Hematopoietic multipotent progenitor cell treated with erythropoietin and hydrocortisone succinate and interleukin-3 and kit ligand, for 6 days (in vitro differentiated cells): ENCODE results near the gene ITGA5.

Source experiments
- DNase-seq: peaks from one replicate; pipeline ENCODE4 v3.0.0-alpha.2; 2015

The ITGA5 gene

GRCh38 chr12:54430471-54431069 lies 11.5 kb upstream of the ITGA5 start:
- DNase-seq, result no peak

- no peak for DNase-seq
These were observed 10.0 kb upstream of the ITGA5 start for GRCh38 chr12:54429014-54429471.

DNA sequence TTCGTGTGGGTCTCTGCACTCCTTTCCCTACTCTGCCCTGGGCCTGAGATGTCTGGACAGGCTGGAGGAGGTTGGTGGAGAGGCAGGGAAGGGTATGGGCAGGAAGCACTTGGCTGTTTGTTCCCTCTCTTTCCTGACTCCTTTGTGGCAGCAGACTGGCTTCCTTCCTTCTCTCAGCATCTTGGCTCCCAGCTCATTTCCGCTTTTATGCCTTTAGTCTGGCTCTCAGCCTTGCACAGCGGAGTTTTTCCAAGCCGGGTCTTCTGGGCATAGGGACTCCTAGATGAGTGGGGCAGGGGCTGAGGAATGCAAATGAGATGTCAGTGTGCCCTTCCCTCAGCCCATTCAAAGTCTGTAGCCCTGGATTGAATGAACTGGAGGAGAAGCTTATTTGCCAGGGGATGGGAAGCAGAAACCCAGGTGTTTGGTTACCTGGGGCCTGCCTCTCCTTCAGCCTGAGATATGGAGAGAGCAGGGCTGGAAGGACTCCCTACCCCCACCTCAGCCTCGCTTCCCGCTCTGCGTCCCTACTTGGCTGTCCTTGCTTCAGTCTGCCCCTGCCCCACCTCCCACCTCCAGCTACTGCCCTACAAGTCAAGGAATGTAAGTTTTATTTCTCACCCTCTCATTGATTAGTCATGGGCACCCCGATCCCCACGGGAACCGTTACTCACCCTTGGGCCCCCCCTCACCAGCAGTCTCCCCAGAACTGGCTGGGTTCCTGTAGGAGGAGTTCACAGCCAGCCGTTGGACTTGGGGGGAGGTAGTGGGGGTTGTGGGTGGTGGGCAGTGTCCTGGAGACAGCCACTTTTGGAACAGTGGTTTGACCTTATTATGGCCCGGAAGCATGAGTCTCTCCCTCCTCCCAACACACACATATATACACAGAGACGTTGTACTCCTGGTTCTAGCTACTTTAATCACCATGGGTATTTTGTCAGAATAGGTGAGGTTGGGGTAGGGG lies 9.3 kb upstream of the ITGA5 start:
- DNase-seq, result no peak

DNA sequence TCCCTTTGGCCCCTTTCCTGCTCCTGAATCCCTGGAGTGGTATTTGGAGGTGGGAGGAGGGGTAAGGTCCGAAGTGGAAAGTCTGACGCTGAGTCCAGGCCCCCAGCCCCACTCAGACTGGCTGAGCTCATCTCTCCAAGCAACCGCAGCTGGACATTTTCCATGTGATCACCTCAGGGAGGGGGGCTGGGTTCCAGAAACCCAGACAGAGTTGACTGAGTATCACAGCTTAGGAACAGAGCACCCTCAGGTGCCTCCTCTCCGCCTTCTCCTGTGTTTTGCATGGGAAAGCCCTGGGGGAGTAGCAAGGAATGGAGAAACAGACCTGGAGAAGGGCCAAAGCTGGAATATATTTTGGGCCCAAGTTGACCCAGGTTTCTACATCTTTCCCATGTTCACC lies 8.0 kb upstream of the ITGA5 start:
- DNase-seq, result no peak

- no peak for DNase-seq
These were observed 7.6 kb upstream of the ITGA5 start for GRCh38 chr12:54426690-54427089.

DNA sequence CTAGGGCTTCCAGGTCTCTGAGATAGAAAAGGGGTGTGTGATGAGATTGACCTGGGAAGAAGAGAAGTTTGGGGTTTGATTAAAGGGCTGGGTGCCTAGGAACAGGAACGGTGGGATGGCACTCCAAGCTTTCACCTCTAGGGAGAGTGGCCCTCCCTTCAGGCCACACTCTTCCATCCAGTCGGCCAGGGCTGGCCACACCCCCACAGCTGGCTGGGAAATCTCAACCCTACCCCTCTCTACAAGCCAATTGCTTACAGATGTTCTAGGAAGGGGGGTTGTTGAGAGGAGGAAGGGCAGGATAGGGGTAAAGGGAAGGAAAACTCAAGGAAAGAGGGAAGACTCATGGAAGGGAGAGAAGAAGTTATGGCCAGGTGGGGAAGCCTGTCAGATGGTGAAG lies 6.6 kb upstream of the ITGA5 start:
- DNase-seq, result no peak

DNA sequence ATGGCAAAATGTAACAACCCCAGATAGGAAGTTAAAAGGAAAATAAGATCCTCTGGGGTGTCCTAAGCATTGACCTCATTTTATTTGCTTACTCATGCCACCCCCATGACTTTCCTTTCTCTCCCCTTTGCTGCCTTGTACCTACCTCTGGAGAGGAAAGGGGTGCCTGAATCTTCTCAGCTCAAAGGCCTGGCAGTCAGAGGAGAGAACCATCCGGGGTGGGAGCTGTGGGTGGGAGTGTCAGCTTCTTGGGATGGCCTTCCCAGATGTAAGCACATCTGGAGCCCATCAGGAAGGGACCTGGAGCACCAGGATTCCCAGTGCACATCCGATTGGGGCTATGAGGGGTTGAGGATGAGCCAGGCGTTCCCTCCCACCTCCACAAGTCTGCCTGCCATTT lies 5.2 kb upstream of the ITGA5 start:
- no peak for DNase-seq

GRCh38 chr12:54423816-54424150 lies 4.7 kb upstream of the ITGA5 start:
- no peak for DNase-seq

DNA sequence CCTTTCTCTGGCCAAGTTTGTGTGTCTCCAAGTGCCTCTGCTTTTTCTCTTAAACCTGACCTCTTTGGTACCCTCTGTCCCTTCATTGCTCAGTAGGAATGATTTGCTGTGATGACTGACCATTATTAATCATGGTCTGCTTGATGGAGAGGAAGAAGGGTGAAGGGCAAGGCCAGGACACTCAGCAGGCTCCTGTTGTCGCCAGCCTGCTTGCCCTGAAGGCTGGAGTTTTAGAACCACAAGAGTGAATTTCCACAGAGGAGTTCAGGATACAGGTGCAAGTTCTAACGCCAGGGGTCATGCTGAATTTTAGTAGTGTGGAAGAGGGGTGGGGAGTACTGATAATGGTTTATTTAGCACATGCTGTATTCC lies 2.8 kb upstream of the ITGA5 start:
- no peak for DNase-seq

- DNase-seq, result no peak
These were observed 2.3 kb upstream of the ITGA5 start for GRCh38 chr12:54421175-54421878.

GRCh38 chr12:54420766-54421144 lies 1.7 kb upstream of the ITGA5 start:
- DNase-seq, result no peak

GRCh38 chr12:54418441-54419087 lies 502 bp downstream of the ITGA5 start:
- peak; percentile 11 for DNase-seq

DNA sequence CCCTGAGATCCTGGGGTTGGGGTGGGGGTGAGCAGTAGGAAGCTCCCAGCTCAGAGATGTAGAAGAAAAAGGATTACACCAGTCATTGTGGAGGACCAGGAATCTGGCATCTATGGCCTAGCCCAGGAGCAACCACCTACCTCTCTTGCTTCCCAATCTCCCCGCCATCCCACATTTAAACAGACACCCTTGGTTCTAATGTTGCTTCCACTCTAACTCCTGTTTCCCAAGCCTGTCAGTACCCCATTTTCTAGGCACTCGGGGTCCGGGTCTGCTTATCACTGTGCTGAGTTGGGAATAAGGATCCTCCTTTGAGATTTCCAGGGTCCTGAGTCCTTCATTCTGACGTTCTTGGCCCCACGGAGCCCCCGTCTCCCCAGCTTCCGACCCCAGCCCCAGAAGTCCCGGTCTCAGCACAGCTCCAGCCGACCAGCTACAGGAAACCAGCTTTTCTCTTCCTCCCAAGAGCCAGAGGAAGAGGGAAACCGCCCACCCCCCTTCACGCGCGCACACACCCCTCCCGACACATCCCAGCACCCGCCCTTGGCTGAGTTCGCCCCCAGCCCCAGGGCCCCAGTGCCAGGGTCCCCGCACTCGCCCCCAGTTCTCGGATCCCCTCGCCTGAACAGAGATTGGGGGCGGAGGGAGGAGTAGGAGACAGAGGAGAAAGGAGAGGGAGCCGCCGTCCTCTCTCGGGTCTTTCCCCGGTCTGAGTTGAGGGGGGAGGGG lies 1.2 kb downstream of the ITGA5 start:
- peak; percentile 26 for DNase-seq

- DNase-seq, result peak; percentile 73
These were observed 2.1 kb downstream of the ITGA5 start for GRCh38 chr12:54416687-54417603.

GRCh38 chr12:54415221-54415929 lies 3.7 kb downstream of the ITGA5 start:
- peak; percentile 38 for DNase-seq

GRCh38 chr12:54413284-54414190 lies 5.5 kb downstream of the ITGA5 start:
- peak; percentile 85 for DNase-seq

DNA sequence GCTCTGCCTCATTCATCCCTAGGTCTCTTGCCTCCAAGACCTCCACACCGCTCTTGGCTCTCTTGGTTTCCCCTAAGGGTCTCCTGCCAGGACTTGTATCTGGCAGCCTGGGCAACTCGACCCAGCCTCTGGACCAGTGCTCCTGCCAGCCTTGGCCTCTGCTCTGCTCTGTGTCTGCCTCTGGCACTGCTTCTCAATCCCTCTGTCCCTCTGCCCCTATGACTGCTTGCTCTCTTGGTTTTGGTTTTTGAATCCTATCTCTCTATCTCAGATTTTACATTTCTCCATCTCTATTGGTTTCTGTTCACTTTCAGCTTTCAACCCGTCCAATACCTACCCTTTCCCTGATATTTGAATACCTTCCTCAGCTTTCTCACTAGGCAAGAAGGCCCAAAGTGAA lies 6.3 kb downstream of the ITGA5 start:
- no peak for DNase-seq

DNA sequence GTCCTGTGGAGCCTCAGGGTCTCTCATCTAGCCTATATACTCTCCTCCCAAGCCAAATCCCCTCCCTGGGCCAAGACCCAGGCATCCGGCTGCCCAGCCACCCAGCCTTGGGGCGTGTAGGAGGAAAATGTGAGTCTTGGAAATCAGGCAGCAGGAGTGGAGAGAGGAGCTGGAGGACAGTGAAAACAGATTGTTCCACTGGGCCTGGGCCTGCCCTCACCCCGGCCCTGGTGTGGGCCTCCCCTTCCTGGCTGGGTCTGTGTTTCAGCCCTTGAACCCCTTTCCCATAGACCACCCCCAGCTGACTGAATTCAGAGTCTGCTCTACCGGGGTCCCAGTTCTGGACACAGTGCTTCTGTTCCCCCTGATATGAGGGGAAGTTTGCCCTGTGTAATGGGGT lies 6.7 kb downstream of the ITGA5 start:
- DNase-seq, result no peak

DNA sequence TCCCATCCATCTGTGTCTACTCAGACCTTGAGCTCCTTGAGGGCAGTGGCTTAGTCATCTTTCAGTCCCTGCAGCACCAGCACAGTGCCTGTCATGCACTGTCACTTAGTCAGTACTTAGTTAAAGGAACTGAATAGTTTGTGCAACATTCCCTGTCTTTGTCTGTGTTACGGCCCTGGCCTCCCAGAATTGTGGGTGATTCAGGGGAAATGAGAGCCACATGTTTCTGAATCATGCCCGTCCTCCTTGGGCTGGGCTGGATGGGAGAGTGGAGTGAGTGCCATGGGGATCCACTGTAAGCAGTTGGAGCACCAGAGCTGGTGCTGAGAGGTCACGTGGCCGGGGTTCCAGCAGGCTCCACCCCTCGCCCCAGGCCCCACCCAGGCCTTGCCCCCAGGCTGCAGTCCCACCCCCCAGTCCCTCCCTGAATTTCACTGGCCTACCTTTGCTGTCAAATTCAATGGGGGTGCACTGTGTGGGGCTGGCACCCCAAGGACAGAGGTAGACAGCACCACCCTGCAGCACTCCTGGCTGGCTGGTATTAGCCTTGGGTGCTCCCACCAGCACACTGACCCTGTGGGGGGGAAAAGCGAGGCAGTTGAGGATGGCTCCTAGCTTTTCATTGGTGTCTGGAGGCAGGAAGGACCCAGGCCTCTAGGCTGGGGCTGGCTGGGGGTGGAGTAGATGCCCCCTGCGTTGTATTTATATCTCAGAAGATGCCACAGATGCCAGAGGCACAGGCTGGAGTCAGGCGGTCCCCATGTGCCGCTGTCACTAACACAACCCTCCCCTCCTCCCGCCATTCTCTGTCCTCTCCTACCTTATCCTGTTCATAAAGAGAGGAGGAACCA lies 7.5 kb downstream of the ITGA5 start:
- peak; percentile 66 for DNase-seq
